Superior temporal gyrus (tissue), 1 donor: ENCODE data around the gene HILPDA.
A peak's percentile ranks its signal among the peaks of the same experiment; 100 is the strongest.
"Not testable (repeated sequence)": the region's sequence is repeated elsewhere in the genome, so short reads cannot be mapped to it uniquely, and the experiment has no call there.

Experiments used
- DNase-seq: peaks from one replicate; pipeline ENCODE4 v3.0.0-alpha.2; 2016; ENCODE audit errors: extremely low spot score

HILPDA gene

GRCh38 chr7:128463345-128463744 lies 7.7 kb downstream of the HILPDA start:
- not testable (repeated sequence) for DNase-seq

GRCh38 chr7:128463933-128464332 lies 8.3 kb downstream of the HILPDA start:
- DNase-seq = not testable (repeated sequence)

- not testable (repeated sequence) for DNase-seq
Observed at GRCh38 chr7:128466871-128467270, 11.2 kb downstream of the HILPDA start.

- DNase-seq = peak; percentile 96
Observed at GRCh38 chr7:128476402-128477335, 21.0 kb downstream of the HILPDA start, which contains the start of gene METTL2B. TSS of gene METTL2B (plus strand) at chr7:128476748. CDS start at chr7:128476766, 18 bp downstream.

GRCh38 chr7:128477336-128477690 lies 21.6 kb downstream of the HILPDA start:
- not testable (repeated sequence) for DNase-seq

GRCh38 chr7:128479082-128479481 lies 23.4 kb downstream of the HILPDA start:
- DNase-seq = not testable (repeated sequence)

- not testable (repeated sequence) for DNase-seq
Observed at GRCh38 chr7:128488134-128488533, 32.5 kb downstream of the HILPDA start.

- no peak for DNase-seq
Observed at GRCh38 chr7:128497405-128497804, 41.7 kb downstream of the HILPDA start.

GRCh38 chr7:128505416-128505815 lies 49.7 kb downstream of the HILPDA start:
- DNase-seq = not testable (repeated sequence)

- not testable (repeated sequence) for DNase-seq
Observed at GRCh38 chr7:128506819-128507218, 51.1 kb downstream of the HILPDA start.

- peak; percentile 62 for DNase-seq
Observed at GRCh38 chr7:128507321-128507993, 51.8 kb downstream of the HILPDA start.
